Adrenal gland (tissue), 12 donors: ENCODE results near the gene ITGB3. TPM values are rescaled to one million over a fixed set of nuclear protein-coding genes. Genes with fewer than 3 reads are reported as not detected.

Experiments
- DNase-seq, 7 donors: peaks; one replicate each; pipeline ENCODE4 v3.0.0-alpha.2; 2019 to 2020
- H3K27ac ChIP-seq, 5 donors: fragments of 200-600 bp; sonication (generic) in 4 of 5; 1 replicate in 3 of 5; 2 replicates in 2 of 5; pipeline versions ENCODE4 v1.5.1 to v1.8.0; 2016 to 2020; ENCODE audit warnings: mild to moderate bottlenecking in 1 of 5
- H3K27me3 ChIP-seq: fragments of 200-600 bp; 2 replicates; pipeline ENCODE4 v1.8.0; 2021
- H3K36me3 ChIP-seq, 2 donors: fragments of 200-600 bp; replicated peaks in 1 of 2; 1 replicate in 1 of 2; 2 replicates in 1 of 2; pipeline versions ENCODE4 v1.5.1 to v1.8.0; 2018 to 2022
- H3K4me1 ChIP-seq, 2 donors: fragments of 200-600 bp; replicated peaks in 1 of 2; 1 replicate in 1 of 2; 2 replicates in 1 of 2; pipeline versions ENCODE4 v1.5.1 to v1.8.0; 2018 to 2021
- H3K4me3 ChIP-seq, 4 donors: fragments of 200-600 bp; sonication (generic) in 3 of 4; one replicate each; pipeline ENCODE4 v1.5.1; 2016 to 2018
- H3K9me3 ChIP-seq, 3 donors: fragments of 200-600 bp; sonication (generic) in 1 of 3; replicated peaks in 1 of 3; 1 replicate in 2 of 3; 2 replicates in 1 of 3; pipeline versions ENCODE4 v1.5.1 to v1.8.0; 2016 to 2021
- CTCF ChIP-seq, 6 experiments: fragments of 450-650 bp in 4 of 6; fragments of 200-600 bp in 2 of 6; sonication (generic) in 1 of 6; IDR thresholded peaks; 1 replicate in 5 of 6; 2 replicates in 1 of 6; pipeline versions ENCODE4 v1.5.1 to v1.8.0; 2016 to 2021; ENCODE audit warnings: antibody characterized with exemption in 6 of 6, mild to moderate bottlenecking in 2 of 6, moderate library complexity in 1 of 6
- POLR2A ChIP-seq, 2 donors: fragments of 450-650 bp; IDR thresholded peaks; one replicate each; pipeline ENCODE4 v1.6.1; 2017; ENCODE audit warnings: antibody characterized with exemption in 2 of 2, mild to moderate bottlenecking in 2 of 2, moderate library complexity in 1 of 2
- WGBS, 4 donors: extraction: QIAGEN DNeasy Blood & Tissue Kit in 2 of 4; methylation state at CpG; one replicate each; pipeline versions ENCODE4 v1.1.5 to v1.1.7; 2013 to 2017; 5-methylcytosine and 5-hydroxymethylcytosine counted together
- intact Hi-C, 2 donors: fragments of 100-400 bp; cut with DNase I; formaldehyde crosslinking; loops; one replicate each; pipeline versions ENCODE4 v1.14.1 to v1.15.0; 2022 to 2023
- polyA plus RNA-seq, 3 donors: library from polyadenylated mRNA; stranded (reverse); fragments of 200-250 nt in 2 of 3; fragments of 350-450 nt in 1 of 3; fragmentation: Illumina TruSeq in 1 of 3; extraction: RNeasy Lipid Tissue Mini Kit (QIAGEN cat#74804) in 1 of 3; gene quantifications; one replicate each; pipeline ENCODE4 v1.2.3, GENCODE V29; 2013 to 2014
- total RNA-seq, 9 donors: library from RNA; depleted of rRNA in 4 of 9; stranded (reverse); fragments of >200 nt in 4 of 9; fragments of 120-200 nt in 1 of 9; fragmentation: NEBNext Ultra II Directional in 1 of 9; extraction: Animal tissue kit (Norgen Biotek cat#: 25700) in 1 of 9; gene quantifications; one replicate each; pipeline versions ENCODE4 v1.1.0 to v1.2.4, GENCODE V29; 2013 to 2023
- donor health status: healthy with polysubstance abuse.
- donor health status: Bipolar disorder and iron deficiency.
- donor health status: DM: yes; HTN: yes; CAD: no.
- donor health status: DM: no; HTN: no; CAD: no.
- donor health status: DM: no; HTN: no; CAD: no.
- donor health status: DM: yes; HTN: yes; CAD: no.

ITGB3 gene
- total and polyA plus RNA-seq, 12 donors: 0.12 to 3.7 (median 1.5) TPM

GRCh38 chr17:47298712-47299111 is 45.1 kb downstream of the ITGB3 start:
- no peaks in the 10 kb centered on the region for H3K9me3 ChIP-seq
- H3K4me3 ChIP-seq: no peak overlapping the region
- H3K36me3 ChIP-seq: no peaks in the 10 kb centered on the region
- WGBS, 4 donors: 90 to 97% (median 93%) methylated on average over 5 to 6 of the region's 6 CpGs
- TF ChIP-seq CTCF (IDR thresholded peaks at IDR 0.05) (no peak), POLR2A (IDR thresholded peaks at IDR 0.05) (no peak)
- no peaks in the 10 kb centered on the region for H3K27me3 ChIP-seq
- intact Hi-C loops: no loop called here
- H3K4me1 ChIP-seq: peaks cover 0 to 14% of the 10 kb centered on the region in 2 donors
- DNase-seq: no peak
- H3K27ac ChIP-seq: no peak overlapping the region

GRCh38 chr17:47299239-47299910 is 45.7 kb downstream of the ITGB3 start:
- H3K9me3 ChIP-seq: no peaks in the 10 kb centered on the region
- intact Hi-C loops: no loop called here
- 53 to 88% (median 78%) methylated on average over 2 to 13 of the region's 13 CpGs for WGBS, 4 donors
- H3K36me3 ChIP-seq: no peaks in the 10 kb centered on the region
- no peak for DNase-seq
- H3K27ac ChIP-seq: no peak overlapping the region
- no peak overlapping the region for H3K4me3 ChIP-seq
- no peaks in the 10 kb centered on the region for H3K27me3 ChIP-seq
- peaks cover 0 to 11% of the 10 kb centered on the region in 2 donors for H3K4me1 ChIP-seq
- TF ChIP-seq CTCF (IDR thresholded peaks at IDR 0.05) (no peak), POLR2A (IDR thresholded peaks at IDR 0.05) (no peak)

GRCh38 chr17:47300718-47301117 is 47.1 kb downstream of the ITGB3 start:
- Histone ChIP-seq H3K9me3 (no peaks in the 10 kb centered on the region), H3K4me3 (no peak overlapping the region), H3K36me3 (no peaks in the 10 kb centered on the region), H3K27ac (no peak overlapping the region), H3K27me3 (no peaks in the 10 kb centered on the region), H3K4me1 (peaks cover 2 to 9% of the 10 kb centered on the region in 2 donors)
- intact Hi-C loops: no loop called here
- WGBS, 4 donors: 73 to 91% (median 79%) methylated on average over 1 of the region's 1 CpG
- no peak for TF ChIP-seq POLR2A (IDR thresholded peaks at IDR 0.05)
- no peak for TF ChIP-seq CTCF (IDR thresholded peaks at IDR 0.05)
- no peak for DNase-seq

GRCh38 chr17:47301161-47301560 is 47.5 kb downstream of the ITGB3 start:
- Histone ChIP-seq H3K4me1 (peaks cover 6 to 12% of the 10 kb centered on the region in 2 donors), H3K27ac (no peak overlapping the region), H3K4me3 (no peak overlapping the region), H3K36me3 (no peaks in the 10 kb centered on the region), H3K9me3 (no peaks in the 10 kb centered on the region), H3K27me3 (no peaks in the 10 kb centered on the region)
- TF ChIP-seq CTCF (IDR thresholded peaks at IDR 0.05) (no peak), POLR2A (IDR thresholded peaks at IDR 0.05) (no peak)
- no peak for DNase-seq
- intact Hi-C loops: no loop called here
- WGBS, 4 donors: 86 to 100% (median 92%) methylated on average over 3 of the region's 3 CpGs
